HEK293 (cell line): Measurements from ENCODE around the gene KCNK18.
A peak's percentile ranks its signal among the peaks of the same experiment; 100 is the strongest.

Source experiments
- CTCF ChIA-PET: fragments of 350-600 bp; formaldehyde crosslinking; extraction: SDS; loops from one replicate; lab custom pipeline; 2021; ENCODE audit warnings: antibody characterized with exemption; lab: Yijun Ruan, JAX
- POLR2A ChIA-PET: fragments of 300-600 bp; formaldehyde crosslinking; extraction: SDS; loops from one replicate; lab custom pipeline; 2020; ENCODE audit warnings: antibody characterized with exemption, inconsistent platforms; lab: Yijun Ruan, JAX
- H3K27ac ChIP-seq: fragments of 200-500 bp; sonication (Bioruptor generic); 2 replicates; pipeline ENCODE4 v1.5.1; 2014; ENCODE audit warnings: low read depth, low read length, control low read depth, inconsistent platforms; ENCODE audit errors: extremely low read depth
- H3K36me3 ChIP-seq, 2 experiments: fragments of 200-500 bp in 1 of 2; sonication (Bioruptor generic) in 1 of 2; 1 replicate in 1 of 2; 2 replicates in 1 of 2; pipeline ENCODE4 v1.5.1; 2014 to 2017; ENCODE audit warnings: inconsistent platforms in 2 of 2, low read length in 2 of 2; ENCODE audit not compliant: control insufficient read depth in 2 of 2, insufficient read depth in 1 of 2
- H3K4me1 ChIP-seq: fragments of 200-500 bp; sonication (Bioruptor generic); 2 replicates; pipeline ENCODE4 v1.5.1; 2014; ENCODE audit warnings: mild to moderate bottlenecking, low read length, inconsistent platforms; ENCODE audit not compliant: control insufficient read depth, insufficient read depth
- H3K4me3 ChIP-seq: 2 replicates; pipeline ENCODE4 v1.5.1; 2011; ENCODE audit warnings: low read depth, mild to moderate bottlenecking, control low read depth, low read length, moderate library complexity
- H3K9me3 ChIP-seq: fragments of 200-500 bp; sonication (Bioruptor generic); 2 replicates; pipeline ENCODE4 v1.5.1; 2014; ENCODE audit warnings: low read depth, low read length, inconsistent platforms; ENCODE audit not compliant: control insufficient read depth, insufficient read depth
- AEBP2 ChIP-seq: fragments of 450-650 bp; formaldehyde crosslinking; IDR thresholded peaks from 2 replicates; pipeline ENCODE4 v1.5.1; 2016; ENCODE audit warnings: missing biosample characterization, missing genetic modification characterization, borderline replicate concordance
- HOXC10 ChIP-seq: sonication (generic); formaldehyde crosslinking; IDR thresholded peaks from 2 replicates; pipeline ENCODE4 v1.8.1; 2023; ENCODE audit warnings: mild to moderate bottlenecking, missing genetic modification reagents
- KLF16 ChIP-seq: fragments of 450-650 bp; formaldehyde crosslinking; IDR thresholded peaks from 2 replicates; pipeline ENCODE4 v1.5.1; 2017; ENCODE audit warnings: missing biosample characterization, missing genetic modification characterization
- PRDM1 ChIP-seq: fragments of 450-650 bp; formaldehyde crosslinking; IDR thresholded peaks from 2 replicates; pipeline ENCODE4; 2016; ENCODE audit warnings: missing biosample characterization, missing genetic modification characterization
- TRIM28 ChIP-seq: IDR thresholded peaks from 2 replicates; pipeline ENCODE4 v1.6.1; 2011; ENCODE audit warnings: low read length, control low read depth, borderline replicate concordance
- YY2 ChIP-seq: fragments of 450-650 bp; formaldehyde crosslinking; IDR thresholded peaks from 2 replicates; pipeline ENCODE4 v1.5.1; 2016; ENCODE audit warnings: missing biosample characterization, missing genetic modification characterization
- ZBTB6 ChIP-seq: fragments of 450-650 bp; formaldehyde crosslinking; IDR thresholded peaks from 2 replicates; pipeline ENCODE4 v1.5.1; 2017; ENCODE audit warnings: missing biosample characterization, missing genetic modification characterization
- ZFP3 ChIP-seq: fragments of 450-650 bp; formaldehyde crosslinking; IDR thresholded peaks from 2 replicates; pipeline ENCODE4 v1.5.1; 2016; ENCODE audit warnings: low read depth, missing biosample characterization, missing genetic modification characterization
- ZFP37 ChIP-seq: fragments of 450-650 bp; formaldehyde crosslinking; IDR thresholded peaks from 2 replicates; pipeline ENCODE4 v1.5.1; 2016; ENCODE audit warnings: missing biosample characterization, missing genetic modification characterization
- ZFP69B ChIP-seq: fragments of 450-650 bp; formaldehyde crosslinking; IDR thresholded peaks from 2 replicates; pipeline ENCODE4 v1.5.1; 2016; ENCODE audit warnings: missing biosample characterization, missing genetic modification characterization
- ZNF169 ChIP-seq: fragments of 450-650 bp; formaldehyde crosslinking; IDR thresholded peaks from 2 replicates; pipeline ENCODE4 v1.5.1; 2016; ENCODE audit warnings: missing biosample characterization, missing genetic modification characterization
- ZNF2 ChIP-seq: fragments of 450-650 bp; formaldehyde crosslinking; IDR thresholded peaks from 2 replicates; pipeline ENCODE4 v1.5.1; 2016; ENCODE audit warnings: missing biosample characterization, missing genetic modification characterization
- ZNF24 ChIP-seq: fragments of 450-650 bp; formaldehyde crosslinking; IDR thresholded peaks from 2 replicates; pipeline ENCODE4 v1.5.1; 2016; ENCODE audit warnings: missing biosample characterization, missing genetic modification characterization
- ZNF335 ChIP-seq: fragments of 450-650 bp; formaldehyde crosslinking; conservative IDR thresholded peaks from 2 replicates; pipeline ENCODE4 v1.5.1; 2016; ENCODE audit warnings: missing biosample characterization, missing genetic modification characterization
- ZNF341 ChIP-seq: fragments of 450-650 bp; formaldehyde crosslinking; IDR thresholded peaks from 2 replicates; pipeline ENCODE4; 2016; ENCODE audit warnings: low read depth, missing biosample characterization, missing genetic modification characterization
- ZNF350 ChIP-seq: fragments of 450-650 bp; formaldehyde crosslinking; IDR thresholded peaks from 2 replicates; pipeline ENCODE4 v1.5.0; 2017; ENCODE audit warnings: missing biosample characterization, mild to moderate bottlenecking, missing genetic modification characterization
- ZNF354C ChIP-seq: fragments of 450-650 bp; formaldehyde crosslinking; IDR thresholded peaks from 2 replicates; pipeline ENCODE4 v1.5.1; 2016; ENCODE audit warnings: missing biosample characterization, missing genetic modification characterization, low read depth, borderline replicate concordance
- ZNF433 ChIP-seq: fragments of 450-650 bp; formaldehyde crosslinking; IDR thresholded peaks from 2 replicates; pipeline ENCODE4 v1.5.1; 2016; ENCODE audit warnings: missing biosample characterization, missing genetic modification characterization, low read depth
- ZNF555 ChIP-seq: fragments of 450-650 bp; formaldehyde crosslinking; conservative IDR thresholded peaks from 2 replicates; pipeline ENCODE4 v1.5.1; 2017; ENCODE audit warnings: missing biosample characterization, mild to moderate bottlenecking, missing genetic modification characterization, inconsistent platforms
- ZNF561 ChIP-seq: fragments of 450-650 bp; IDR thresholded peaks from 2 replicates; pipeline ENCODE4 v1.5.1; 2018; ENCODE audit warnings: missing biosample characterization, missing genetic modification characterization, borderline replicate concordance
- ZNF571 ChIP-seq: fragments of 450-650 bp; formaldehyde crosslinking; IDR thresholded peaks from 2 replicates; pipeline ENCODE4 v1.5.0; 2017; ENCODE audit warnings: missing biosample characterization, missing genetic modification characterization
- ZNF585B ChIP-seq: fragments of 450-650 bp; formaldehyde crosslinking; IDR thresholded peaks from 2 replicates; pipeline ENCODE4 v1.5.1; 2016; ENCODE audit warnings: missing biosample characterization, missing genetic modification characterization
- ZNF600 ChIP-seq: fragments of 450-650 bp; formaldehyde crosslinking; IDR thresholded peaks from 2 replicates; pipeline ENCODE4 v1.5.1; 2016; ENCODE audit warnings: missing biosample characterization, missing genetic modification characterization
- ZNF610 ChIP-seq: fragments of 450-650 bp; formaldehyde crosslinking; IDR thresholded peaks from 2 replicates; pipeline ENCODE4 v1.5.1; 2016; ENCODE audit warnings: missing biosample characterization, missing genetic modification characterization, borderline replicate concordance
- ZNF624 ChIP-seq: fragments of 450-650 bp; formaldehyde crosslinking; IDR thresholded peaks from 2 replicates; pipeline ENCODE4 v1.5.1; 2017; ENCODE audit warnings: missing biosample characterization, missing genetic modification characterization
- ZNF776 ChIP-seq: fragments of 450-650 bp; formaldehyde crosslinking; IDR thresholded peaks from 2 replicates; pipeline ENCODE4 v1.5.0; 2017; ENCODE audit warnings: missing biosample characterization, missing genetic modification characterization, borderline replicate concordance
- ZNF785 ChIP-seq: fragments of 450-650 bp; formaldehyde crosslinking; IDR thresholded peaks from 2 replicates; pipeline ENCODE4 v1.5.1; 2016; ENCODE audit warnings: missing biosample characterization, missing genetic modification characterization
- ZNF830 ChIP-seq: fragments of 450-650 bp; IDR thresholded peaks from 2 replicates; pipeline ENCODE4 v1.5.0; 2018; ENCODE audit warnings: missing biosample characterization, missing genetic modification characterization, low read depth, mild to moderate bottlenecking, moderate library complexity
- ZNF837 ChIP-seq: fragments of 450-650 bp; formaldehyde crosslinking; IDR thresholded peaks from 2 replicates; pipeline ENCODE4 v1.5.1; 2016; ENCODE audit warnings: missing biosample characterization, missing genetic modification characterization
- TF ChIP-seq, protein P1 (sequence below): fragments of 450-650 bp; formaldehyde crosslinking; IDR thresholded peaks from 2 replicates; pipeline ENCODE4 v1.5.1; 2016; ENCODE audit warnings: missing biosample characterization, missing genetic modification characterization
- TF ChIP-seq, protein P2 (sequence below): fragments of 450-650 bp; formaldehyde crosslinking; IDR thresholded peaks from 2 replicates; pipeline ENCODE4 v1.5.1; 2016; ENCODE audit warnings: missing biosample characterization, missing genetic modification characterization, borderline replicate concordance
- TF ChIP-seq, protein P3 (sequence below): fragments of 450-650 bp; formaldehyde crosslinking; IDR thresholded peaks from 2 replicates; pipeline ENCODE4 v1.5.1; 2016; ENCODE audit warnings: missing biosample characterization, missing genetic modification characterization

Gene KCNK18

DNA sequence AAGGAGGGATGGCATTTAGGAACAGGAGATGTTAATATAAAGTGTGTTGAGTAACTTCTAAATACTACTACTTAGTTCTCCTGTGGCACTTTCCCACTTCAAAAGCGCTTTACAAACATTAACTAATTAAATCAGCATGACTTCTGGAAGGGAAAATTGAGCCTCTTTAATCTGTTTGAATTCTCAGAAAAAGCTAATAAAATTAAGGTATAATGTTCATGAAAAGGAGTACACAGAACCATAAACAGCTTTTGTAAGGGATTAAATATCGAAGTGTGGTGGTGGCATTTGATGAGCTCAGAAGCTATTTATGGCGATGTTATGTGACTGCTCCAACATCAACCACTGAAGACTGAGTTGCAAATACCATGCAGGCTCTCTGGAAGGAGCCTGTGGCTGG is 49.0 kb upstream of the KCNK18 start (continued):
- TF ChIP-seq ZNF785 (tag by site-specific recombination): no peak
- TF ChIP-seq ZNF561 (tag by site-specific recombination): 0 out of 2 replicates have a peak, but pooled peaks have one; percentile 70
- TF ChIP-seq ZNF169 (tag by site-specific recombination): no peak
- no peak for TF ChIP-seq ZNF610 (tag by site-specific recombination)
- peak; percentile 47 for TF ChIP-seq ZNF335 (tag by site-specific recombination)
- TF ChIP-seq ZFP69B: no peak
- TF ChIP-seq ZNF600 (tag by site-specific recombination): peak; percentile 82
- no peak for TF ChIP-seq ZNF830 (tag by site-specific recombination)
- TF ChIP-seq ZNF354C (tag by site-specific recombination): no peak
- TF ChIP-seq ZNF555: no peak
- TF ChIP-seq, protein P1, sequence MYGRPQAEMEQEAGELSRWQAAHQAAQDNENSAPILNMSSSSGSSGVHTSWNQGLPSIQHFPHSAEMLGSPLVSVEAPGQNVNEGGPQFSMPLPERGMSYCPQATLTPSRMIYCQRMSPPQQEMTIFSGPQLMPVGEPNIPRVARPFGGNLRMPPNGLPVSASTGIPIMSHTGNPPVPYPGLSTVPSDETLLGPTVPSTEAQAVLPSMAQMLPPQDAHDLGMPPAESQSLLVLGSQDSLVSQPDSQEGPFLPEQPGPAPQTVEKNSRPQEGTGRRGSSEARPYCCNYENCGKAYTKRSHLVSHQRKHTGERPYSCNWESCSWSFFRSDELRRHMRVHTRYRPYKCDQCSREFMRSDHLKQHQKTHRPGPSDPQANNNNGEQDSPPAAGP: no peak
- TF ChIP-seq ZNF24 (tag by site-specific recombination): peak; percentile 85
- TF ChIP-seq, protein P2, sequence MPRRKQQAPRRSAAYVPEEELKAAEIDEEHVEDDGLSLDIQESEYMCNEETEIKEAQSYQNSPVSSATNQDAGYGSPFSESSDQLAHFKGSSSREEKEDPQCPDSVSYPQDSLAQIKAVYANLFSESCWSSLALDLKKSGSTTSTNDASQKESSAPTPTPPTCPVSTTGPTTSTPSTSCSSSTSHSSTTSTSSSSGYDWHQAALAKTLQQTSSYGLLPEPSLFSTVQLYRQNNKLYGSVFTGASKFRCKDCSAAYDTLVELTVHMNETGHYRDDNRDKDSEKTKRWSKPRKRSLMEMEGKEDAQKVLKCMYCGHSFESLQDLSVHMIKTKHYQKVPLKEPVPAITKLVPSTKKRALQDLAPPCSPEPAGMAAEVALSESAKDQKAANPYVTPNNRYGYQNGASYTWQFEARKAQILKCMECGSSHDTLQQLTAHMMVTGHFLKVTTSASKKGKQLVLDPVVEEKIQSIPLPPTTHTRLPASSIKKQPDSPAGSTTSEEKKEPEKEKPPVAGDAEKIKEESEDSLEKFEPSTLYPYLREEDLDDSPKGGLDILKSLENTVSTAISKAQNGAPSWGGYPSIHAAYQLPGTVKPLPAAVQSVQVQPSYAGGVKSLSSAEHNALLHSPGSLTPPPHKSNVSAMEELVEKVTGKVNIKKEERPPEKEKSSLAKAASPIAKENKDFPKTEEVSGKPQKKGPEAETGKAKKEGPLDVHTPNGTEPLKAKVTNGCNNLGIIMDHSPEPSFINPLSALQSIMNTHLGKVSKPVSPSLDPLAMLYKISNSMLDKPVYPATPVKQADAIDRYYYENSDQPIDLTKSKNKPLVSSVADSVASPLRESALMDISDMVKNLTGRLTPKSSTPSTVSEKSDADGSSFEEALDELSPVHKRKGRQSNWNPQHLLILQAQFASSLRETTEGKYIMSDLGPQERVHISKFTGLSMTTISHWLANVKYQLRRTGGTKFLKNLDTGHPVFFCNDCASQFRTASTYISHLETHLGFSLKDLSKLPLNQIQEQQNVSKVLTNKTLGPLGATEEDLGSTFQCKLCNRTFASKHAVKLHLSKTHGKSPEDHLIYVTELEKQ: peak; percentile 95
- TF ChIP-seq ZFP37 (tag by site-specific recombination): no peak
- no peak for TF ChIP-seq ZNF571 (tag by site-specific recombination)
- no peak for TF ChIP-seq AEBP2 (tag by site-specific recombination)
- no peak for TF ChIP-seq ZNF776 (tag by site-specific recombination)
- no peak for TF ChIP-seq ZNF837 (tag by site-specific recombination)
- no peak for TF ChIP-seq ZFP3 (tag by site-specific recombination)

- H3K4me3 ChIP-seq: no peak overlapping the region
- no peaks in the 10 kb centered on the region for H3K9me3 ChIP-seq
- H3K27ac ChIP-seq: no peak overlapping the region
- CTCF ChIA-PET: interaction anchor here (2.4 kb wide), 1 partner anchor 16 kb away, joined by 8 read pairs; no protein-coding TSS in a partner anchor
- POLR2A ChIA-PET: no interaction called here
- H3K36me3 ChIP-seq: no peaks in the 10 kb centered on the region
- H3K4me1 ChIP-seq: peaks cover 7% of the 10 kb centered on the region
- TF ChIP-seq TRIM28: no peak
- no peak for TF ChIP-seq PRDM1 (tag by site-specific recombination)
- no peak for TF ChIP-seq HOXC10 (CRISPR knock-in tag)
- TF ChIP-seq, protein P3, sequence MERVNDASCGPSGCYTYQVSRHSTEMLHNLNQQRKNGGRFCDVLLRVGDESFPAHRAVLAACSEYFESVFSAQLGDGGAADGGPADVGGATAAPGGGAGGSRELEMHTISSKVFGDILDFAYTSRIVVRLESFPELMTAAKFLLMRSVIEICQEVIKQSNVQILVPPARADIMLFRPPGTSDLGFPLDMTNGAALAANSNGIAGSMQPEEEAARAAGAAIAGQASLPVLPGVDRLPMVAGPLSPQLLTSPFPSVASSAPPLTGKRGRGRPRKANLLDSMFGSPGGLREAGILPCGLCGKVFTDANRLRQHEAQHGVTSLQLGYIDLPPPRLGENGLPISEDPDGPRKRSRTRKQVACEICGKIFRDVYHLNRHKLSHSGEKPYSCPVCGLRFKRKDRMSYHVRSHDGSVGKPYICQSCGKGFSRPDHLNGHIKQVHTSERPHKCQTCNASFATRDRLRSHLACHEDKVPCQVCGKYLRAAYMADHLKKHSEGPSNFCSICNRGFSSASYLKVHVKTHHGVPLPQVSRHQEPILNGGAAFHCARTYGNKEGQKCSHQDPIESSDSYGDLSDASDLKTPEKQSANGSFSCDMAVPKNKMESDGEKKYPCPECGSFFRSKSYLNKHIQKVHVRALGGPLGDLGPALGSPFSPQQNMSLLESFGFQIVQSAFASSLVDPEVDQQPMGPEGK (tag by site-specific recombination): no peak
- TF ChIP-seq ZNF350 (tag by site-specific recombination): no peak
- no peak for TF ChIP-seq KLF16 (tag by site-specific recombination)
- TF ChIP-seq ZNF2 (tag by site-specific recombination): no peak
- no peak for TF ChIP-seq ZNF433 (tag by site-specific recombination)
- no peak for TF ChIP-seq ZNF585B (tag by site-specific recombination)
- no peak for TF ChIP-seq ZBTB6
- TF ChIP-seq ZNF341 (tag by site-specific recombination): no peak
- TF ChIP-seq ZNF624 (tag by site-specific recombination): no peak
- no peak for TF ChIP-seq YY2
Measured at GRCh38 chr10:117152668-117153067, 44.6 kb upstream of the KCNK18 start.
